G401 (cell line): ENCODE results near the gene DUOXA1. TPM values are rescaled to one million over a fixed set of nuclear protein-coding genes. Genes with fewer than 3 reads are reported as not detected.
"Not testable (repeated sequence)": the region's sequence is repeated elsewhere in the genome, so short reads cannot be mapped to it uniquely, and the experiment has no call there.

Experiments
- DNase-seq: peaks from one replicate; pipeline ENCODE4 v3.0.0-alpha.2; 2015; ENCODE audit warnings: low spot score
- in situ Hi-C: cut with HindIII; loops from 2 replicates; pipeline ENCODE4 v1.10.0; 2016; ENCODE audit warnings: low sequenced_read_pairs, mixed read lengths
- total RNA-seq: library from RNA; depleted of rRNA; stranded (reverse); fragments of >200 nt; shearing (Covaris generic); gene quantifications from 2 replicates; pipeline ENCODE4 v1.2.3, GENCODE V29; 2014

Gene DUOXA1
- total RNA-seq, 1 experiment from 2014 or later, result not detected

GRCh38 chr15:45116482-45117307, 13.0 kb downstream of the DUOXA1 start:
- in situ Hi-C loops, result no loop called here
- no peak for DNase-seq

- in situ Hi-C loops, result no loop called here
- no peak for DNase-seq
These were observed 13.6 kb downstream of the DUOXA1 start for GRCh38 chr15:45116006-45116481.

- in situ Hi-C loops, result no loop called here
- no peak for DNase-seq
These were observed 14.3 kb downstream of the DUOXA1 start for GRCh38 chr15:45115312-45115820.

- DNase-seq, result no peak
- in situ Hi-C loops, result no loop called here
These were observed 15.0 kb downstream of the DUOXA1 start for GRCh38 chr15:45114751-45115085.

DNA sequence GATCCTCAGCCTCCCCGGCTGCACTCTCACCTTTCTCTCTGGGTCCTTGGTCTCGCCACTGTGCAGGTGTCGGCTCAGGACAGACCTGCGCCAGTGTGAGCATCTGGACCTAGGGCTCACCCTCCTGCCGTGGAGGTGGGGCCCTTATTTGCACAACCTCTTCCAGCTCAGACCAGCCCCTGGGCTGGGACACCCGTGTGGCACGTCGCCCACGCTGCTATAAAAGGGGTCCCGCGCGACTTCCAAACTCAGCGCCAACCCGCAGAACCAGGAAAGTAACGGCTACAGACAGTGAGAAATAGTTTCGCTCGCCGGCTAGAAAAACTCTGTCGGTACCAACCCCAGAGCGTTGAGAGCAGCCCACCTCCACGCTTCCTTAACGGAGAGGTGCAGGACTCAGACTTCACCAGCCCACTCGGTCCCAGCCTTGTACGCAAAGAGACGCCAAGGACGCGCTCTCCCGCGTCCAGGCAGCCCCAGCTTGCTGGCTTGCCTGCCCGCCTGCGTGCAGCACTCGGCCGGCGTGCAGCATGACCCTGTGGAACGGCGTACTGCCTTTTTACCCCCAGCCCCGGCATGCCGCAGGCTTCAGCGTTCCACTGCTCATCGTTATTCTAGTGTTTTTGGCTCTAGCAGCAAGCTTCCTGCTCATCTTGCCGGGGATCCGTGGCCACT, 15.5 kb downstream of the DUOXA1 start, which contains the start of the genes DUOX2 and DUOXA2:
Gene DUOX2, minus strand, starts transcription at position 97 of the 675 bp plus-strand sequence. CDS start 761 bp downstream, outside the sequence.
Gene DUOXA2, plus strand, starts transcription at position 251 of the 675 bp plus-strand sequence. Its CDS starts 280 bp downstream, at position 531.
- in situ Hi-C loops, result no loop called here
- no peak for DNase-seq

GRCh38 chr15:45113380-45113990, 16.2 kb downstream of the DUOXA1 start:
- no peak for DNase-seq
- in situ Hi-C loops, result no loop called here

DNA sequence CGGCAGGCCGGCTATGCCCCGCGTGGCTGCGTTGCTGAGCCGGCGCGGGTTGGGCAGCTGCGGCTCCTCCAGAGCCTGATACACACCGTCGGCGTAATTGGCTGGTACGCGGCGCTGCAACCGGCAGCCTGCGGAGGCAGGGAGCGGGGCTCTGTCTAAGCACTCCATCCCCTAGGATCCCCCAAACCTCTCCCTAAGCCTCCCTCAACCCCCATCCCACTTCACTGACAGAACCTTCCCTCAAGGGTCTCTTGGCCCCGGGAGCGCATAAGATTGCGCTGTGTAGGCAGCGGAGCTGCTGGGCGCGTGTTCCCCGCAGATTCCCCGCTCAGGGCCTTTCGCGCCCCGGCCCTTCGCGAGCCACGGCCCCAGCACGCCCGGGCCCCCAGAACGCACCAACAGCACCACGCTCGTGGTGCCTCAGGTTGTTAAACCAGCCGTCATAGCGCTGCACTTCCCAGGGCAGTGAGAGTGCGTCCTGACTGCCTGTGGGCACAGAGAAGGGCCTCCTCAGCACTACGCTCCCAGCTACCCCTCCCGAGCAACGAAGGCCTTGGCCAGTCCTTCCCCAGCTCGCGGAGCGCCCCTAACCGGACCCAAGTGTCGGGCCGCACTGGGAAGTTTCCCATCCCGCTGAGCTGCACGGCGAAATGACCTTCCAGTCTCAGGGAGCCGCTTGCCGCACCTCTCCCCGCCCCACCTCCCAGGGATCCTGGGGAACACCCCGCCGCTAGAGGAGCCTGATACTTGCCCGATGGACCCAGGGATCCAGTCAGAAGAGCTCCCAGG, 16.9 kb downstream of the DUOXA1 start:
- no peak for DNase-seq
- in situ Hi-C loops, result no loop called here

GRCh38 chr15:45112143-45112590, 17.5 kb downstream of the DUOXA1 start:
- in situ Hi-C loops, result no loop called here
- no peak for DNase-seq

DNA sequence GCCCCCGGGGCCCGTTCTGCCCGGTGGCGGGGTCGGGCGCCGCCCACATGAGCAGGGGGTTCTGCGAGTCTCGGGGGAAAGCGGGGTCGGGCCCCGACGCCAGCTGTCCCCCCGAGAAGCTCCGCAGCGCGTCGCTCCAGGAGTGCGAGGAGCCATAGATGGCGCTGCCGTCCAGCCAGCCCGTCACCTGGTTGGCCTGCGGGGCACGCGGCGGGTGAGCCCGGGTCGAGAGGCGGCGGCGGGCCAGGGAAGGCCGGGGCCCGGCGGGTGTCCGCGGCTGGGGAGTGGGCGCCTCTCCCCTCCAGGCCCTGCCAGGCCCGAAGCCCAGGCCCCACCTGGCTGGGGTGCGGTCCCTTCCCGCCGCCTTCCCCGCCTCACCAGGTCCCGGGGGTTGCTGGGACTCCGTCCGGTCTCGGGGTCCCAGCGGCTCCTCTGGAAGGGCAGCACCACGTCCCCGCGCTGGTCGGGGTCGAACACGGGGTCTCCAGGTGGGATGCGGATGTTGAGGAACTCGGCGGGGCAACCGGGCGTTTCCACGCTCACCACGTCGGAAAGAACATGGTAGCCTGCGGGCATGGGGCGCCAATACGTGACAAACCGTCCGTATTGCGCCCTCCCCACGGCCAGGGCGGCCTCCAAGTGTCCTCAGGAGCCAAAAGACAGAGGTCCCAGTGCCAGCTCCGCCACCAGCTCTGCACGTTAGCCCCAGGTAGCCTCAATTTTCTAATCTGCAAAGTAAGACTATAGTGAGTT, 18.1 kb downstream of the DUOXA1 start:
- no peak for DNase-seq
- in situ Hi-C loops, result no loop called here

DNA sequence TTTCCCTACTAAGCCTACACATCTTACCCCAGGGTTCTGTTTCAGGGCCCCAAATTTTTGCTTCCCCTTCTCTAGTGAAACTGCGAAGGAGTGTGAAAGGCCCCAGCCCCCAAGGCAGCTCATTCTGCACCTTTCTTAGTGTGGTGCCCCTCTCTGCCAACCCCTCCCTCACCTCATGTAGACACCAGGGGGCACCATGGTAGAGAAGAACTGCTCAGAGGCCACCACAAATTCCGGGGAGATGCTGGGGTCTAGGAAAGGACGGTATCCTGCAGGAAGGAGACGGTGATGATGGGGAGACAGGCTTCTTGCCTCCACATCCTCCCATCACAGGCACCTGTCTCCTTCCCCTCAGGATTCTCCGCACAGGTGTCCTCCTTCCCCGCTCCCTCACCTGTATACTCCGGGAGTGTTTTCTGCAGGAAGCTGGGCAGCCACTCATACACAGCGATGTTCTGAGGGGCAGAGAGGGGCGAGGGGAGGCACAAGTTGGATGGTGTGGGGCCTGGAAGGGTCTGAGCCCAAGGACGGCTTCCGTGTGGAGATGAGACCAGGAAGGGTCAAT, 19.3 kb downstream of the DUOXA1 start:
- no peak for DNase-seq
- in situ Hi-C loops, result no loop called here

- in situ Hi-C loops, result no loop called here
- DNase-seq, result no peak
These were observed 21.6 kb downstream of the DUOXA1 start for GRCh38 chr15:45107941-45108630.

DNA sequence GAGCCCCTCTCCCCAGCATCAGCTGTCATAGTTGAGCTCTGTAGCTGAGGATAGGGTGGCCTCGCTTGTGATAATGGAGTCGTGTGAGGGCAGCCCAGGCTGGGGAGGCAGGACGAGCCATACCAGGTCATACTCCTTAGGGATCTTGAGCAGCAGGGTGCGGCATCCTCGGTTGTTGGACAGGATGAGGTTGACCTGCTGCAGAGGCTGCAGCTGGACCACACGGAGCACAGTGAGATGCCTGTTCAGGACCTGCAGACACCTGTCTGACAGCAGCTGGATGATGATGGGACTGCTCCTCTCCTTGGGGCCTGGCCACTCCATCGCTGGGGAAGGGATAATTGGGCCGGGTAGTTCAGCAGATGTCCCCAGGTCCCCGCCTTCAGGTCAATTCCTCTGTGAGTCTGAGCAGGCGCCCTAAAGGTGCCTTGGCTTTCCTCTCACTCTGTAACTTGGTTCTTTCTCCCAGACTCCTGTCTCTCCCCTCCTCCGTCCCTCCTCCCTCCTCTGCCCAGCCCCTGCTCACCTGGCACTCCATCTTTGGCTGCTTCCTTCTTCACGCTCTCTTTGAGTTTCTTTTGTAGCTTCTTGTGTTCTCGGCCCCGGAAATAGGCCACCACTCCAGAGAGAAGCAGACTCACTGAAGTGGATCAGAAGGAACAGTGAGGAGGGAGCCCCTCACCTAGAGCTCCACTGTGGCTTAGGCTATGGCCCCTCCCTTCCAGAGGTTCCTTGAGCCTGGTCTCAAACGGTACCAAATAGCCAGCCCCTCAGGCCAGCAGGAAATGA, 23.5 kb downstream of the DUOXA1 start:
- no peak for DNase-seq
- in situ Hi-C loops, result no loop called here

DNA sequence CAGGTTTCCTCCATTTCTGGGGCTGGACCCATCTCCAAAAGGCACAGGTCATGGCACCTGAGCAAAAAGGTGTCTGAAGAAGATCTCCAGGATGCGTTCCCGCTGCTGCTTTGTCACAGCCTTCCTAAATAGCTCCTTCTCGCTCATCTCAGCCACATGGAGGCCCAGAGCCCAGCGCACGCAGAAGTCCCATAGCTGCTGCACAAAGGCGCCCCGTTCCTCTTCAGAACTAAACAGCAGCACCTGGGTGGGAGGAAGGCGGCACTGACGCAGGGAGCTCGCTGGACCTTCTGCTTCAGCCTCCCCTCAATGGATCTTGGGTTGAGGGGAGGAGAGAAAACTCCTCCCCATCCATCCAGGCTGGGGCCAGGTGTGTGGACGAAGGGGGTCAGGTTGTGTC, 24.1 kb downstream of the DUOXA1 start:
- in situ Hi-C loops, result no loop called here
- no peak for DNase-seq

GRCh38 chr15:45104170-45104569, 25.5 kb downstream of the DUOXA1 start:
- in situ Hi-C loops, DNase-seq: not testable (repeated sequence)

- in situ Hi-C loops, result no loop called here
- no peak for DNase-seq
These were observed 27.5 kb downstream of the DUOXA1 start for GRCh38 chr15:45102226-45102625.

DNA sequence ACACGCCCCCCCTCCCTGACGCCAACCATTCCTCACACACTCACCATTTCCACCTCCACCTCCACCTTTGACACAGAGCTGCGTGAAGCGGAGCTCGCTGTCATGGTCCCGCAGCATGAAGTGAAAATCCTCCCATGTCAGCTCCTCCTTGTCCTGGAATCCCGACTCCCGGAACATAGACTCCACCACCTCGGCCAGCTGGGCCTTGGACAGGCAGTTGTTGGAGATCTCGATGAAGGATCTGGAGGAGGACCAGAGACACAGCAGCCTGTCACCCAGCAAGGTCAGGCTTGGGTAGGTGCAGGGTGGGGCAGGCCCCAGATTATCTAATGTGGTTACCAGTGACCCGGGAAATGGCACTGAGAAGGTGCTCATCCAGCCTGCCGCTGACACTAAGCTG, 27.9 kb downstream of the DUOXA1 start:
- no peak for DNase-seq
- in situ Hi-C loops, result no loop called here
